ENCODE data around the gene RTP2.

RTP2 gene

GRCh38 chr3:187714404-187714979 is 12.1 kb upstream of the RTP2 start:
- TF ChIP-seq, protein P1, sequence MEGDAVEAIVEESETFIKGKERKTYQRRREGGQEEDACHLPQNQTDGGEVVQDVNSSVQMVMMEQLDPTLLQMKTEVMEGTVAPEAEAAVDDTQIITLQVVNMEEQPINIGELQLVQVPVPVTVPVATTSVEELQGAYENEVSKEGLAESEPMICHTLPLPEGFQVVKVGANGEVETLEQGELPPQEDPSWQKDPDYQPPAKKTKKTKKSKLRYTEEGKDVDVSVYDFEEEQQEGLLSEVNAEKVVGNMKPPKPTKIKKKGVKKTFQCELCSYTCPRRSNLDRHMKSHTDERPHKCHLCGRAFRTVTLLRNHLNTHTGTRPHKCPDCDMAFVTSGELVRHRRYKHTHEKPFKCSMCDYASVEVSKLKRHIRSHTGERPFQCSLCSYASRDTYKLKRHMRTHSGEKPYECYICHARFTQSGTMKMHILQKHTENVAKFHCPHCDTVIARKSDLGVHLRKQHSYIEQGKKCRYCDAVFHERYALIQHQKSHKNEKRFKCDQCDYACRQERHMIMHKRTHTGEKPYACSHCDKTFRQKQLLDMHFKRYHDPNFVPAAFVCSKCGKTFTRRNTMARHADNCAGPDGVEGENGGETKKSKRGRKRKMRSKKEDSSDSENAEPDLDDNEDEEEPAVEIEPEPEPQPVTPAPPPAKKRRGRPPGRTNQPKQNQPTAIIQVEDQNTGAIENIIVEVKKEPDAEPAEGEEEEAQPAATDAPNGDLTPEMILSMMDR (IDR thresholded peaks at IDR 0.05; ENCODE audit: control insufficient read depth, extremely low read depth, insufficient read depth) = peak; percentile 95
- H3K4me3 ChIP-seq (ENCODE audit: low read depth, low read length) = no peak overlapping the region
- DNase-seq (ENCODE audit: low read depth) = peak; percentile 33

- TF ChIP-seq, protein P1 (IDR thresholded peaks at IDR 0.05; ENCODE audit: control insufficient read depth, extremely low read depth, insufficient read depth) = no peak
- H3K4me3 ChIP-seq (ENCODE audit: low read depth, low read length) = no peak overlapping the region
- no peak for DNase-seq (ENCODE audit: low read depth)
Observed at GRCh38 chr3:187713504-187713903, 11.1 kb upstream of the RTP2 start.

GRCh38 chr3:187709155-187709554 is 6.8 kb upstream of the RTP2 start:
- TF ChIP-seq, protein P1 (IDR thresholded peaks at IDR 0.05; ENCODE audit: control insufficient read depth, extremely low read depth, insufficient read depth) = peak; percentile 29; the same call in 1 of the 2 replicates
- no peak overlapping the region for H3K4me3 ChIP-seq (ENCODE audit: low read depth, low read length)
- no peak for DNase-seq (ENCODE audit: low read depth)

GRCh38 chr3:187708696-187709095 is 6.3 kb upstream of the RTP2 start:
- DNase-seq (ENCODE audit: low read depth) = no peak
- TF ChIP-seq, protein P1 (IDR thresholded peaks at IDR 0.05; ENCODE audit: control insufficient read depth, extremely low read depth, insufficient read depth) = no peak
- no peak overlapping the region for H3K4me3 ChIP-seq (ENCODE audit: low read depth, low read length)

DNA sequence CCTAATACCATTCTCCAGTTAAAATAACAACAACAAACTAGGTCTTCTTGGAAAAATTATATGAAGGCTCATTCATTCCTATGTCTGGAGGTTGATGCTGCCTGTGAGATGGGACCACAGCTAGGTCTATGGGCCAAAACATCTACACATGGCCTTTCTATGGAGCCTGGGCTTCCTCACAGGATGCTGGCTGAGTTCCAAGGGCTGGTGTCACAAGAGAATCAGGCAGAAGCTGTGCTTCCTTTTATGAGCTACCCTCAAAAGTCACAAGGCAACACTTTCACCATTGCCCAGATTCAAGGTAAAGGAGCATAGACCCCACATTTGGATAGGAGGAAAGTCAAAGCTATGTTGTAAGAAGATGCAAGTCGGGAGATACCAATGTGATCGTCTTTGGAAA is 4.6 kb upstream of the RTP2 start:
- TF ChIP-seq, protein P1 (IDR thresholded peaks at IDR 0.05; ENCODE audit: control insufficient read depth, extremely low read depth, insufficient read depth) = no peak
- DNase-seq (ENCODE audit: low read depth) = no peak

DNA sequence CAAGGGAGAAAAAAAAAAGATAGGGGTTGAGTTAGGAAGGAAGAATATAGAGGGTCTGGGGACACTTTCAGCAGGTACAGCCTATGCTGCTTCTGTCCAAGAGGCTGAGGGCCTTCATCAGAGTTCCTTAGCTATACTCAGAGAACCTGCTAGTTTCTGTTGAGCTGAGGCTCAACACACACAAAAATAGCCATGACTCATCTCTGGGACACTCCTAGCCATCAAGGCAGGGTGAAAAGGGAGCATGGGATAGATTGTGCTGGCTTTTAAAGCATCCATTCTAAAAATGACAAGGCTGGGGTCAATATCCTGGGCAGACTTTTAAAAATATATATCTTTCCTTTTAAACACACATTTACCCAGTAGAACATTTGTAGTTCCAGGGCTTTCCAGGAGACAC is 2.8 kb upstream of the RTP2 start:
- TF ChIP-seq, protein P1 (IDR thresholded peaks at IDR 0.05; ENCODE audit: control insufficient read depth, extremely low read depth, insufficient read depth) = no peak
- H3K4me3 ChIP-seq (ENCODE audit: low read depth, low read length) = no peak overlapping the region
- DNase-seq (ENCODE audit: low read depth) = no peak

More for the DNA sequence above, 4.6 kb upstream of the RTP2 start:
- no peak overlapping the region for H3K4me3 ChIP-seq (ENCODE audit: low read depth, low read length)

DNA sequence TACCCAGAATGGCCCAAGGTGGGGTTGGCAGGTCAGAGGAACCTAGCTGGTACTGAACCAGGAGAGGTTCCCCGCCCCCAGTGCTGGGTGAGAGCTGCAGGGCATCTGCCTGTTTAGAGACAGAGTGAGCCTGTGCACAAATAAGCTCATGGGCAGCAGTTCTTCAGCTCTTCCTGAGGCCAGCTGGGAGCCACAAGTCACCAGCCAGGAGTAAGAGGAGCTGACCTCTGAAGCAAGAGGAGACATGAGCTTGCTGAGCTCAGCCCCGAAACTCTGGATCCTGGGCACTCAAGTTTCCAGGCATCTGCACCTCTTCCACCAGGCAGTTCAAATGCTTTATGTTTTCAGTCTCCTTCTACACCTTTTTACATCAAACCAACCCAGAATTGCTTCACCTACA is 2.1 kb downstream of the RTP2 start:
- no peak overlapping the region for H3K4me3 ChIP-seq (ENCODE audit: low read depth, low read length)
- no peak for DNase-seq (ENCODE audit: low read depth)
- TF ChIP-seq, protein P1 (IDR thresholded peaks at IDR 0.05; ENCODE audit: control insufficient read depth, extremely low read depth, insufficient read depth) = no peak
